Stimulated activated CD4-positive, alpha-beta T cell treated with anti-CD3 and anti-CD28 coated beads, TNF-alpha, amount 100 ng/mL, for 24 hours (primary cell): Measurements from ENCODE around the gene SPECC1.
"Not testable (repeated sequence)": the region's sequence is repeated elsewhere in the genome, so short reads cannot be mapped to it uniquely, and the experiment has no call there.

Source experiments
- DNase-seq, 3 experiments: peaks; one replicate each; pipeline ENCODE4 v3.0.0-alpha.2; 2020; ENCODE audit warnings: low read depth in 3 of 3

The SPECC1 gene

GRCh38 chr17:20207262-20207985 lies 198.3 kb downstream of the SPECC1 start:
- no peak for DNase-seq

- DNase-seq: no peak
Measured at GRCh38 chr17:20208717-20209116, 199.6 kb downstream of the SPECC1 start.

- DNase-seq: no peak
Measured at GRCh38 chr17:20210180-20210579, 201.0 kb downstream of the SPECC1 start.

- no peak for DNase-seq
Measured at GRCh38 chr17:20210614-20211013, 201.5 kb downstream of the SPECC1 start.

GRCh38 chr17:20211246-20211645 lies 202.1 kb downstream of the SPECC1 start:
- DNase-seq: no peak

- DNase-seq: no peak
Measured at GRCh38 chr17:20213449-20213848, 204.3 kb downstream of the SPECC1 start.

- no peak for DNase-seq
Measured at GRCh38 chr17:20214794-20215193, 205.6 kb downstream of the SPECC1 start.

- DNase-seq: no peak
Measured at GRCh38 chr17:20216154-20216815, 207.1 kb downstream of the SPECC1 start.

- DNase-seq: no peak
Measured at GRCh38 chr17:20216853-20217252, 207.7 kb downstream of the SPECC1 start.

GRCh38 chr17:20217677-20218076 lies 208.5 kb downstream of the SPECC1 start:
- DNase-seq: no peak

GRCh38 chr17:20218272-20218671 lies 209.1 kb downstream of the SPECC1 start:
- DNase-seq: no peak

- DNase-seq: no peak
Measured at GRCh38 chr17:20223808-20224328, 214.7 kb downstream of the SPECC1 start.

- DNase-seq: no peak
Measured at GRCh38 chr17:20224379-20224778, 215.2 kb downstream of the SPECC1 start.

GRCh38 chr17:20225162-20226115 lies 216.3 kb downstream of the SPECC1 start:
- no peak for DNase-seq

GRCh38 chr17:20226814-20227482 lies 217.8 kb downstream of the SPECC1 start:
- DNase-seq: peak; percentile 48 to 77 (median 69)

- DNase-seq: not testable (repeated sequence)
Measured at GRCh38 chr17:20227720-20228370, 218.7 kb downstream of the SPECC1 start.

GRCh38 chr17:20228410-20228809 lies 219.3 kb downstream of the SPECC1 start:
- no peak for DNase-seq

GRCh38 chr17:20228860-20229259 lies 219.7 kb downstream of the SPECC1 start:
- no peak for DNase-seq

GRCh38 chr17:20230924-20231323 lies 221.8 kb downstream of the SPECC1 start:
- DNase-seq: no peak

- no peak for DNase-seq
Measured at GRCh38 chr17:20232611-20233010, 223.5 kb downstream of the SPECC1 start.

- DNase-seq: peak; percentile 31 to 52 (median 32)
Measured at GRCh38 chr17:20234276-20234675, 225.1 kb downstream of the SPECC1 start.
